ENCODE results near the gene DYSF.
A peak's percentile ranks its signal among the peaks of the same experiment; 100 is the strongest.

The DYSF gene

DNA sequence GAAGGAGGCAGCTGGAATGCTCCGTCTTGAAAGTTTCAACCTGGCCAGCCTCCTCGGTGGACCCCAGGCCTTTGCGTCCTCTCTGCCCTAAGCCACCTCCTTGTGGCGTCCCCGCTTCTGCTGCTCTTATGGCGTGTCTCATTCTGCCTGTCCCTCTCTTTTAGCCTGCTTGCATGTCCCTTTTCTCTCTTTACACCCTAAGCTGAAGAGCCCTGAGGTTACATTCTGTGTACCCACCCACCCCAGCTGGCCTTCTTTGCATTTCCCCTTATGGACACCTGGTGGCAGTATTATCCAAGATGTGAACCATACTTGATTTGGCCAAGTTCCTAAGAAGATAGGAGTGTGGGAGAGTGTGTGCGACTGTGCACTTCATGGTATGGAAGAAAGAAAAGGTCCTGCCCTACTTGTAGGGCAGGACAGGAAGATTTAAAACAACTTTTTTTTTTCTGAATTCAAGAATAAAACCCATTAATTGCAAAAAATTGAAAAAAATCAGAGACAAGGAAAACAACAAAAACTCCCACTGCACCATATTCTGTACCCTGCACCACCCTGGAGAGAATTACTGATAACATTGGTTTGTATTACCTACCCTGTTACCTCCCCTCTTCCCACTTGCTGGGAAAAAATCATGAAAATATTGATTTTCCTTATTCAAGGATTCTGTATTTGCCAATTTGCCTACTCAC, 77.4 kb downstream of the DYSF start:
- DNase-seq (ENCODE audit: low spot score), result peak; percentile 75
- TF ChIP-seq, protein P1, sequence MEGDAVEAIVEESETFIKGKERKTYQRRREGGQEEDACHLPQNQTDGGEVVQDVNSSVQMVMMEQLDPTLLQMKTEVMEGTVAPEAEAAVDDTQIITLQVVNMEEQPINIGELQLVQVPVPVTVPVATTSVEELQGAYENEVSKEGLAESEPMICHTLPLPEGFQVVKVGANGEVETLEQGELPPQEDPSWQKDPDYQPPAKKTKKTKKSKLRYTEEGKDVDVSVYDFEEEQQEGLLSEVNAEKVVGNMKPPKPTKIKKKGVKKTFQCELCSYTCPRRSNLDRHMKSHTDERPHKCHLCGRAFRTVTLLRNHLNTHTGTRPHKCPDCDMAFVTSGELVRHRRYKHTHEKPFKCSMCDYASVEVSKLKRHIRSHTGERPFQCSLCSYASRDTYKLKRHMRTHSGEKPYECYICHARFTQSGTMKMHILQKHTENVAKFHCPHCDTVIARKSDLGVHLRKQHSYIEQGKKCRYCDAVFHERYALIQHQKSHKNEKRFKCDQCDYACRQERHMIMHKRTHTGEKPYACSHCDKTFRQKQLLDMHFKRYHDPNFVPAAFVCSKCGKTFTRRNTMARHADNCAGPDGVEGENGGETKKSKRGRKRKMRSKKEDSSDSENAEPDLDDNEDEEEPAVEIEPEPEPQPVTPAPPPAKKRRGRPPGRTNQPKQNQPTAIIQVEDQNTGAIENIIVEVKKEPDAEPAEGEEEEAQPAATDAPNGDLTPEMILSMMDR (IDR thresholded peaks at IDR 0.05; ENCODE audit: borderline replicate concordance, control extremely low read depth, extremely low read depth, insufficient read depth, missing control alignments), result peak; percentile 43
- in situ Hi-C loops (cut with MboI; ENCODE audit: low sequenced_read_pairs, unreplicated experiment), result loop anchor here (25.0 kb wide), 1 partner anchor 607 kb away; the partner anchor contains the start of gene CYP26B1

DNA sequence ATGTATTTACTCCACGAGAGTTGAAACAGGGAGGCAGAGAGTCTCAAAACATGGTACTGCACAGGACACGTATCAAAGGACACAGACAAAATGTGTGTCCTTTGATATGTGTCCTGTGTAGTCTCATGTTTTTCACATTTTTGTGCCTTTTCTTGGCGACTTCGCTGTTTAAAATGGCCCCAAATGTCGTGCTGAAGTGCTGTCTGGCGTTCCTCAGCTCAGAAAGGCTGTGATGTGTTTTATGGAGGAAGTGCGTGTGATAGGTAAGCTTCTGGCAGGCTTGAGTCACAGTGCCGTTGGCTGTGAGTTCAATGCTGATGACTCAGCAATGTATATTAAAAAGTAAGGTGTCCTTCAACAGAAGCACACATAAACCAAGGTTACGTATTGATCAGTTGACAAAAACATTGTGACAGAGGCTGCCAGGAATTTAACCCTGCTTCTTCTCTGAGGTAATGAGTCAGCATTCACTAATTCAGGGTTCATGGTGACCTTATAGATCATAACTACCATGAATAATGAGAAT, 78.2 kb downstream of the DYSF start:
- DNase-seq (ENCODE audit: low spot score), result no peak
- in situ Hi-C loops (cut with MboI; ENCODE audit: low sequenced_read_pairs, unreplicated experiment), result loop anchor here (25.0 kb wide), 1 partner anchor 606 kb away; the partner anchor contains the start of gene CYP26B1
- TF ChIP-seq, protein P1 (IDR thresholded peaks at IDR 0.05; ENCODE audit: borderline replicate concordance, control extremely low read depth, extremely low read depth, insufficient read depth, missing control alignments), result no peak

DNA sequence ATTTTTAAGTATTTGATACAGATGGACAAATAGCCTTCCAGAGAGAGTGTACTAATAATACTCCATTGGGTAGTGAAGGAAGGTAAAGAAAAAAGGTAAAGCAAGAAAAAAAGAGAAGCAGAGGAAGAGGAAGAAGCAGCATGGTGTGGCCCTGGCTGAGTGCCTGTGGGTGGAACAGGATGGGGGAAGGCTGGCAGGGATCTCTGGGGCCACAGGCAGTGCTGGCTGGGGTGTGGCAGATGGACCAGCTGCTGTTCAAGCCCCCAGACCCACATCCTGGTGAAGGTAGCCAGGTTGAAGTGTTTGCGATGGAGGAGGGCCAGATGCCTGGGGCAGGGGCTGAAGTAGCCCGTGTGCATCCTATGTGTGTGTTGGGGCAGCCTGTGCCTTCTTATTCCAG, 79.0 kb downstream of the DYSF start:
- no peak for DNase-seq (ENCODE audit: low spot score)
- in situ Hi-C loops (cut with MboI; ENCODE audit: low sequenced_read_pairs, unreplicated experiment), result loop anchor here (25.0 kb wide), 1 partner anchor 605 kb away; the partner anchor contains the start of gene CYP26B1
- TF ChIP-seq, protein P1 (IDR thresholded peaks at IDR 0.05; ENCODE audit: borderline replicate concordance, control extremely low read depth, extremely low read depth, insufficient read depth, missing control alignments), result no peak

DNA sequence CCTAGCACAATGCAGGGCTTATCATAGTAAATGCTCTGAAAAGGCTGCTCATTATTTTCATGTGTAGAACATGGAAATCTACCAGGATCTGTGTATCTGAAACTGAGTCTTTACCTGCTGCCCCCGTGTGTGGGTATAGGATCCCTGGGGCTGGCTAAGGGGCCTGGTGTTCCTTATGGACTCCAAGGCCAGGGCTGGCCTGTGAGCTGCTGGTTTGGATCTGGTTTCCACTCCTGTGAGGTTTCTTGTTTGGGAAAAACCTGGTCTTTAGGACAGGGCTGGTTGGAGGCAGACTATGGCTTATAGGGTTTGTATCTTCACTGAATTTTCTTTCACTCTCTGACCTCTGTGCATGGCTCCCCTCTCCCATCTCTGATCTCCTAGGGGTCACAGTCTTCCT, 80.8 kb downstream of the DYSF start:
- DNase-seq (ENCODE audit: low spot score), result no peak
- in situ Hi-C loops (cut with MboI; ENCODE audit: low sequenced_read_pairs, unreplicated experiment), result loop anchor here (25.0 kb wide), 1 partner anchor 603 kb away; the partner anchor contains the start of gene CYP26B1

DNA sequence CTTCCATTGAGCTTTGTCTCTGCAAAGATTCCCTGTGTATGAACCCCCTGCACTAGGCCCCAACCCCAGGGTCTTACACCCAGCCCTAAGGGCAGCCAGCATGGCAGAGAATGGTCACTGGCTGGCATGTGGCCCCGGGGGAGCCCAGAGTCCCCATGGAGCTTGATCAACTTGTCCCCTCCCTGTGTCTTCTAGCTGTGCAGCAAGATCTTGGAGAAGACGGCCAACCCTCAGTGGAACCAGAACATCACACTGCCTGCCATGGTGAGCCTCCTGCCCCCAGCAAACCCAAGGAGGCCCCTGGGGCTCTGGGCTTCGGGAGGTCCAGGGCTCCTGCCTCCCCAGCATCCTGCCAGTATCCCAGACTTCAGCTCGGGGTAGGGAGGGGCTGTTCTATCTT, 81.5 kb downstream of the DYSF start:
- TF ChIP-seq, protein P1 (IDR thresholded peaks at IDR 0.05; ENCODE audit: borderline replicate concordance, control extremely low read depth, extremely low read depth, insufficient read depth, missing control alignments), result no peak
- DNase-seq (ENCODE audit: low spot score), result no peak
- in situ Hi-C loops (cut with MboI; ENCODE audit: low sequenced_read_pairs, unreplicated experiment), result loop anchor here (25.0 kb wide), 1 partner anchor 602 kb away; the partner anchor contains the start of gene CYP26B1

More for the DNA sequence above, 80.8 kb downstream of the DYSF start:
- TF ChIP-seq, protein P1 (IDR thresholded peaks at IDR 0.05; ENCODE audit: borderline replicate concordance, control extremely low read depth, extremely low read depth, insufficient read depth, missing control alignments), result no peak

DNA sequence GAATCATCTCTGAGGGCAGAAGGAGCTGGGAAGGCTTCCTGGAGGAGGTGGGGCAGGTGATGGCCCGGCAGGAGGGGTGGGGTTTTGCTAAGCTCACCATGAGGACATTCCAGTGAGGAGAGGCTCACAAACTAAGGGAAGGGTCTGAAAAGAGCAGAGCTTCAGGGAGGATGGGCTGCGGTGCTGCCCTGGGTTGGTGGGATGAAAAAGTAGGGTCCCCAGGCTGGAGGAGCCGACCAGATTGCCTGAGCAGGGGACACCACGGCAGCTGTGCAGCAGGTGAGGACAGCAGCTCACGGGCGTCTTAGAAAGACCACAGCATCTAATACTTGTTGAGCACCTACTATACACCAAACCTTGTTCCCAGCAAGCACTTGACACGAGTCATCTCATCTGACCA, 82.2 kb downstream of the DYSF start:
- in situ Hi-C loops (cut with MboI; ENCODE audit: low sequenced_read_pairs, unreplicated experiment), result loop anchor here (25.0 kb wide), 1 partner anchor 602 kb away; the partner anchor contains the start of gene CYP26B1
- DNase-seq (ENCODE audit: low spot score), result no peak
- TF ChIP-seq, protein P1 (IDR thresholded peaks at IDR 0.05; ENCODE audit: borderline replicate concordance, control extremely low read depth, extremely low read depth, insufficient read depth, missing control alignments), result no peak

Measured in GM13976 (cell line).